Activated CD8-positive, alpha-beta memory T cell treated with anti-CD3 and anti-CD28 coated beads, Interleukin-2, amount 50 U/mL, for 4 hours (primary cell): ENCODE measurements around the gene CNTN4.

ENCODE experiments used
- DNase-seq: peaks from one replicate; pipeline ENCODE4 v3.0.0-alpha.2; 2020

CNTN4 gene

GRCh38 chr3:3005146-3005744 is 906.6 kb downstream of the CNTN4 start:
- no peak for DNase-seq

GRCh38 chr3:3013317-3014052 is 914.8 kb downstream of the CNTN4 start:
- no peak for DNase-seq

- DNase-seq = no peak
These were observed 916.8 kb downstream of the CNTN4 start for GRCh38 chr3:3015185-3016089.

GRCh38 chr3:3016226-3016625 is 917.6 kb downstream of the CNTN4 start:
- no peak for DNase-seq

GRCh38 chr3:3020209-3020608 is 921.5 kb downstream of the CNTN4 start:
- no peak for DNase-seq

GRCh38 chr3:3023111-3023745 is 924.6 kb downstream of the CNTN4 start:
- DNase-seq = no peak

- no peak for DNase-seq
These were observed 929.4 kb downstream of the CNTN4 start for GRCh38 chr3:3027976-3028567.

GRCh38 chr3:3031326-3031725 is 932.7 kb downstream of the CNTN4 start:
- DNase-seq = no peak

GRCh38 chr3:3037156-3037555 is 938.5 kb downstream of the CNTN4 start:
- DNase-seq = no peak

- DNase-seq = no peak
These were observed 939.7 kb downstream of the CNTN4 start for GRCh38 chr3:3038201-3038991.

GRCh38 chr3:3053974-3054373 is 955.3 kb downstream of the CNTN4 start:
- no peak for DNase-seq

GRCh38 chr3:3059645-3060044 is 961.0 kb downstream of the CNTN4 start:
- no peak for DNase-seq

GRCh38 chr3:3064297-3064696 is 965.6 kb downstream of the CNTN4 start:
- DNase-seq = no peak

GRCh38 chr3:3065876-3066275 is 967.2 kb downstream of the CNTN4 start:
- DNase-seq = no peak

GRCh38 chr3:3066378-3066777 is 967.7 kb downstream of the CNTN4 start:
- no peak for DNase-seq

- no peak for DNase-seq
These were observed 968.2 kb downstream of the CNTN4 start for GRCh38 chr3:3066910-3067309.

- DNase-seq = no peak
These were observed 969.8 kb downstream of the CNTN4 start for GRCh38 chr3:3068358-3068881.

- no peak for DNase-seq
These were observed 971.1 kb downstream of the CNTN4 start for GRCh38 chr3:3069723-3070122.

GRCh38 chr3:3071136-3071535 is 972.5 kb downstream of the CNTN4 start:
- no peak for DNase-seq

GRCh38 chr3:3074551-3075257 is 976.0 kb downstream of the CNTN4 start:
- DNase-seq = no peak

GRCh38 chr3:3080309-3080708 is 981.6 kb downstream of the CNTN4 start:
- no peak for DNase-seq
